Aortic smooth muscle cell (primary cell): Measurements from ENCODE around the gene MADCAM1. TPM values are rescaled to one million over a fixed set of nuclear protein-coding genes. Genes with fewer than 3 reads are reported as not detected.

Source experiments
- total RNA-seq: library from RNA; depleted of rRNA; stranded (reverse); fragments of >200 nt; gene quantifications from 2 replicates; pipeline ENCODE4 v1.2.3, GENCODE V29; 2014

The MADCAM1 gene
- total RNA-seq: 0.06 TPM in 1 of 2 replicates, not detected in the other

GRCh38 chr19:496112-496665 lies at the start of gene MADCAM1:
Gene MADCAM1 (plus strand): TSS chr19:496486. CDS start chr19:496500, 14 bp downstream.

DNA sequence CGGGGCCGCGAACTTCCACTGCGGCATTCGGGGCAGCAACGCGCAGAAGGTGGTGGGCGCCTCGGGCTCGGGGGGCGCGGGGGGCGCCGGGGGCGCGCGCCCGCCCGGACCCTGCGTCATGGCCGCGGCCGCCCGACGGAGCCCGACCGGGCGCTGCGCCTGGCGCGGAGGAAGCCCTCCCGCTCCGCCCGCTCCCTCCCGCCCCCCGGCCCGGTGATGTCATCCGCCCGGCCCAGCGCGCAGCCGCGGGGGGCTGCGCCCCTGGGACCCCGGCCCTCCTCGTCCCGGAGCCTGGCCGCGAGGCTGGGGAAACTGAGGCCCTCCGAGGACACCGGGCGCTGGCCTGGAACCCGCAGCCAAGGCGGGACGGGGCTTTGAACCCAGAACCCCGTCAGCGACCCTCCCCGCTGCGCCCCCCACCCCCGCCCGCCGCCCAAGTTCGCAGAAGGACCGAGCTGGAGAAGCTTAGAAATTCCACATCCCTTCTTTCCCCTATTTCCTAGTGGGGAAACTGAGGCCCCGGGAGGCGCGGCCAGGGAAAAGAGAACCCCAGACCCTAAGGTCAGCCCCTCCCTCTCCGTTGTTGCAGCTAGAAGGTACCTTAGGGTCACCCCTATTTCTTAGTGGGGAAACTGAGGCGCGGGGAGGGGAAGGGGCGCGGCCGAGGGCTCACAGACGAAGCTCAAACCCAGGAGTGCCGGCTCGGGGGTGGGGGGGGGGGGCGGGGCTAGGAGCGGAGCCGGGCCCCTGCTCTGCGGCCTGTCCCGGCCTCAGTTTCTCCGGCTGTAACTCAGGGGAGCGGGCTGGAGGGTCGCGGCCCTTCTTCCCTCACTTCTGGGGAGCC lies 35.2 kb upstream of the MADCAM1 start, which contains the start of gene SHC2:
Gene SHC2, minus strand, starts transcription at position 157 of the 844 bp plus-strand sequence. Its CDS starts 37 bp downstream, at position 120.

DNA sequence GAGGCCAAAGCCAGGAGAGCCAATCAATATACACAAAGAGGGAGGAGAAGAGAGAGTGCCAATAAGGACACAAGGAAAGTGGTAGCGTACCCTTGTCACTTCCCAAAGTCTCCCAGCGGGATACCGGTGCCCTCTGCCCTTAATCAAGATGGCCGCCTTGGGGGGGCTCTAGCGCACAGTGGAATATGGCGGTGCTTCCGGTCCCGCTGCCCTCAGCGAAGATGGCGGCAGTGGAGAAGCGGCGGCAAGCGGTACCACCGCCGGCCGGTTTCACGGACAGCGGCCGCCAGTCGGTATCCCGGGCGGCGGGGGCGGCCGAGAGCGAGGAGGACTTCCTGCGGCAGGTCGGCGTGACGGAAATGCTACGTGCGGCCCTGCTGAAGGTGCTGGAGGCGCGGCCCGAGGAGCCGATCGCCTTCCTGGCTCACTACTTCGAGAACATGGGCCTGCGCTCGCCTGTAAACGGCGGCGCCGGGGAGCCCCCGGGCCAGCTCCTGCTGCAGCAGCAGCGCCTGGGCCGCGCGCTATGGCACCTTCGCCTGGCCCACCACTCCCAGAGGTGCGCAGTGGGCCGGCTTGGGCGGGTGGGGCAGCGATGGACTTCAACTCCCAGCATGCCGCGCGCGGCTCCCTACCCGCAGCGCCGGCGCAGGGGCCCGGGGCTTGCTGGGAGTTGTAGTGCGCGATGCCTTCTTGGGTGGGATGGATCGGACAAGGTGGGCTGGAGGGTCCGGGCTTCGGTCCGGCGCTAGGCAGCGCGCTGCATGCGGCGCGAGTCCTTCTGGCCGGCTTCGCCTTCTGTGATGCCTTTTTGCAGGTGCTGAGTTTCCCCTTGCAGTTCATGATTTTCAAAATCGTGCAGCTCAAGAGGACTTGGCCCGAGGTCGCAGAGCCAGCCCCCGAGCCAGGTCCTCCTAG lies 11.3 kb downstream of the MADCAM1 start, which contains the start of gene TPGS1:
Gene TPGS1, plus strand, starts transcription at position 212 of the 918 bp plus-strand sequence. Its CDS starts 10 bp downstream, at position 222.

DNA sequence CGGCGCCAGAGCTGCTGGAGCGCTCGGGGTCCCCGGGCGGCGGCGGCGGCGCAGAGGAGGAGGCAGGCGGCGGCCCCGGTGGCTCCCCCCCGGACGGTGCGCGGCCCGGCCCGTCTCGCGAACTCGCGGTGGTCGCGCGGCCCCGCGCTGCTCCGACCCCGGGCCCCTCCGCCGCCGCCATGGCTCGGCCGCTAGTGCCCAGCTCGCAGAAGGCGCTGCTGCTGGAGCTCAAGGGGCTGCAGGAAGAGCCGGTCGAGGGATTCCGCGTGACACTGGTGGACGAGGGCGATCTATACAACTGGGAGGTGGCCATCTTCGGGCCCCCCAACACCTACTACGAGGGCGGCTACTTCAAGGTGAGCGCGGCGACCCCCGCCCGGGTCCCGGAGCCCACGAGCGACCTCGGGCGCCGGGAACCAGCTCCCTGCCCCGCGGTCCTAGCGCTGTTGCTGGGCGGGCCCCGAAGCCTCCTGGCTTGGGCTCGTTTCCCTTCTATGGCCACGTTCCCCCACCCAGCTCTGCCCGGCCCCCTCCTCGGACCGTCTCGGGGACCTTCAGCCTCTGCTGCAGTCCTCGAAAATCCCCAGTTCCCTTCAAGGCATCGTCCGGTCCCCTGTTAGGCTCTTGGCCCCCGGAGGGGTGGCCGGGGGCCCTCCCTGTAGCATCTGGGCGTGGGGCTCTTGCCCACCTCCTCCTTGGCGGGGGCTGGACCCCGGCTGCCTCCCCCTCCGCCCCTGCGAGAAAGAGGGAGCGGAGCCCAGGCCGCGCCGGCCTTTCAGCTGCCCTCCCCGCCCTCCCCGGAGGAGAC lies 35.7 kb downstream of the MADCAM1 start, which contains the start of gene CDC34:
Gene CDC34, plus strand, starts transcription at position 8 of the 808 bp plus-strand sequence. Its CDS starts 172 bp downstream, at position 180.

DNA sequence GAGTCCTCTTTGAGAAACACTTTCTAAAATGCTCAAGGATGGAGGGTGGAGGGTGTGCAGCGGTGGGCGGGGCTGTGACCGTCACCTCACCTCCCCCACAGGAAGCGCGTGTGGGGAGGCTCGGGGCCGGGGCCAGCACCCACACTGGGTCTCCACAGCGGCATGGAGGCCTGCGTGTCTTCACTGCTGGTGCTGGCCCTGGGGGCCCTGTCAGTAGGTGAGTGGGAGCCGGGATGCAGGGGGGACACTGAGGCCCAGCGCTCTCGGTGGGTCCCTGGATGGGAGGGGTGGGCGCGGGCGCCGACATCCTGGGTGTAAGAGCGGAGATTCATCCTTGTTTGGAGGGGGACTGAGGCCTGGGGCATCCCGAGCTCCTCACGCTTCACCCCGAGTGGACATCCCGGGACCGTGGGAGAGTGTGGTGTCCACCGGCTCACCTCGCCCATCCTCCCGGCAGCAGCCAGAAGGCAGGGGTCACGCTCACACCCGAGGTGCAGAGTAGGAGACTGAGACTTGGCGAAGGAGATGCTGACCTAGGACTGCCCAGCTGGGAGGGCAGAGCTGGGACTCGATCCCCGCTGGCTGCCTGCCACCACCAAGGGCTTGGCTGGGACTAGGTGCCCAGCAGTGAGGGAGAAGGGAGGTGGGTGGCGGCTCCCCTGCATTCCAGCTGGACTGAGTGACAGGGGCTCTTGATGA lies 47.8 kb downstream of the MADCAM1 start, which contains the start of gene GZMM:
Gene GZMM, plus strand, starts transcription at position 144 of the 699 bp plus-strand sequence. Its CDS starts 19 bp downstream, at position 163.

Other genes with a start within 250 kb of the MADCAM1 start
- gene PLPP2, start 205.1 kb upstream of the MADCAM1 start, total RNA-seq: 0.53 and 1.9 TPM in 2 replicates
- 18.5 and 24.2 TPM in 2 replicates for gene MIER2, start 151.7 kb upstream of the MADCAM1 start, total RNA-seq
- gene C2CD4C, start 87.3 kb upstream of the MADCAM1 start, total RNA-seq: not detected in 2 replicates
- 0.13 TPM in 1 of 2 replicates, not detected in the other for gene SHC2, start 35.5 kb upstream of the MADCAM1 start, total RNA-seq
- 25.5 and 30.3 TPM in 2 replicates for gene TPGS1, start 11.0 kb downstream of the MADCAM1 start, total RNA-seq
- 63.0 and 74.1 TPM in 2 replicates for gene CDC34, start 35.3 kb downstream of the MADCAM1 start, total RNA-seq
- not detected in 2 replicates for gene GZMM, start 47.6 kb downstream of the MADCAM1 start, total RNA-seq
- 300 and 316 TPM in 2 replicates for gene BSG, start 76.1 kb downstream of the MADCAM1 start, total RNA-seq
- 0.26 and 0.62 TPM in 2 replicates for gene HCN2, start 93.4 kb downstream of the MADCAM1 start, total RNA-seq
- gene POLRMT, start 137.1 kb downstream of the MADCAM1 start, total RNA-seq: 15.5 and 18.5 TPM in 2 replicates
- gene FGF22, start 143.4 kb downstream of the MADCAM1 start, total RNA-seq: 0.06 and 0.26 TPM in 2 replicates
- gene RNF126, start 166.7 kb downstream of the MADCAM1 start, total RNA-seq: 10.1 and 16.8 TPM in 2 replicates
- 16.1 and 18.4 TPM in 2 replicates for gene FSTL3, start 179.9 kb downstream of the MADCAM1 start, total RNA-seq
- not detected in 2 replicates for gene PRSS57, start 199.0 kb downstream of the MADCAM1 start, total RNA-seq
- gene PALM, start 212.4 kb downstream of the MADCAM1 start, total RNA-seq: 2.1 and 5.8 TPM in 2 replicates